NCI-H2196 (cell line): ENCODE measurements around the gene NR2F1.

Experiments
- DNase-seq: peaks from one replicate; lab custom pipeline; 2025; ENCODE audit not compliant: unreplicated experiment; lab: John Stamatoyannopoulos, UW

The NR2F1 gene

DNA sequence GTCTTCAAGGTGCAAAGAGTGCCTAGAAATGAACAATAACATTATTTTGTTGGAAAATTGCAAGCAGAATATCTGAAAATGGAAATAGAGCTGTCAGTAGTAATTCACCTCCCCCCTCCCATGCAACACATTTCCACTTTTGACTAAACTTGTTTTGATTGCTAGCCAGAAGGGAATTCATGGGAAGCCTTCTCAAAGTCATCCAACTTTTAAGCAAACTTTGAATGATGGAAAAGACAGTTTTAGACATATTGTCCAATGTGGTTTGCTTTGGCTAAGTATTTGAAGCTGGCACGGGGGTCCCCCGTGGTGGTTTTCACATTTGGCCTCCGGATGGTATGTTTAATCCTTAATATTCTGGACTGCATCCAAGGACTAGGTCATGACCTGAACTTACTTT, 7.5 kb downstream of the NR2F1 start:
- no peak for DNase-seq

DNA sequence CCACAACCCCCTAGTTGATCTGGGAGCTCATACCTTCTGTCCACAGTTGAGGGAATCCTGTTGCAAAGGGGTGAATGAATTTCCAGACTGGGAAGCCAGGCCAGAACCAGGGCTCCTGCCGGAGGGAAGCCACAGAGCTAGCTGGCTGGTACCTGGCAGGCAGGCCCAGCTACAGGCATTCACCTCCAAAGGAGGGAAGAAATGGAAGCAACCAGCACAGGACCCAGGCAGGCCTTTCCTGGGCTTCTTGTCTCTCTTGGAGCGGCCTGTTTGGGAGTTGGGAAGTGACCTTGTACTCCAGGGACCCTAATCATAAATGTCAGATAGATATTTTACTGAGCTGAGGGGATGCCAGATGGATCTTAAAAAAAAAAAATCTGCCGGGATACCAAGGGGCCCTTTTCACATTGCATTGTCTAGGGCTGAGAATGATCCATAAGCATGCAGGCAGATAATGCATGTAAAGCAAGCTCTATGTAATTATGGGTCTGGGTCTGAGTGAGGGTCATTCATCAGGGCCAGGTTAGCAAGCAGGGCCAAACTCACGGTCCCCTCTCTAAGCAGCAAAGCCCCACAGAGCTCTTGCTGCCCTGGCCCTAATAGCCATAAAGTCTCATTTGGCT, 8.4 kb downstream of the NR2F1 start:
- DNase-seq: no peak

DNA sequence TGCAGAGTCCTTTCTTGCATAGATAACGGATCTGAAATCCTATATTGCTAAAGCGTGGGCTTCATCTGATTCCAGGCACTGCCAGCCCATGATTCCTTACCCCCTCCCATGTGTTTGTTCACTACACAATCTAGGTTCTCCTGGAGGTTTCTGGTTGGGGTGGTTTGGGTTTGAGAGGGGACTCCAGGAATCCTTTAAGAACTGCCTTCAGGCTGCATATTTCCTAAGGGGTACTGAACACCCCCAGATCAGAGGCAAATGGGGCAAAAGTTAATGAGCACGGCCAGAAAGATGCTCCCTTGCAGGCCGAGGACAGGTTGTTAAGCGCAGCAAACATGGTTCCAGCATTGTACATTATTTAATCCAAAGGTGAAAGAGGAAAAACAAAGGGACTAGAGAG, 9.9 kb downstream of the NR2F1 start:
- no peak for DNase-seq

DNA sequence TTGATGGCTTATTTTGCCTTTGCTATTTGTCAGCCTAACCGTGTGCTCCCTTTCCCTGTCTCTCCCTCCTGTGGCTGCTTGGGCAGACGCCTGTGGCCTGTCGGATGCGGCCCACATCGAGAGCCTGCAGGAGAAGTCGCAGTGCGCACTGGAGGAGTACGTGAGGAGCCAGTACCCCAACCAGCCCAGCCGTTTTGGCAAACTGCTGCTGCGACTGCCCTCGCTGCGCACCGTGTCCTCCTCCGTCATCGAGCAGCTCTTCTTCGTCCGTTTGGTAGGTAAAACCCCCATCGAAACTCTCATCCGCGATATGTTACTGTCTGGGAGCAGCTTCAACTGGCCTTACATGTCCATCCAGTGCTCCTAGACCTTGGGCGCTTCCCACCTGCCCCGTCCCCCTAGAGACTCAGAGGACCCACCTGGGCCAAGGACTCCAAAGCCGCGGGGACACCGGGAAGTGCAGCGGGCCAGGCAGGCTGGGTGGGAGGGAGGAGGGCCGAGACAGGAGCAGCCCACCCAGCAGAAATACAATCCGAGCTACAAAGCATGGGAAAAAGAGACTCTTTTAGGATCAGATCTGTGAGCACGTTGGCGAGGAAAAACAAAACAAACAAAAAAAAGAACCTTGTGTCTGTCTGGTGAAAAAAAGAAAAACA, 10.6 kb downstream of the NR2F1 start:
- DNase-seq: no peak

DNA sequence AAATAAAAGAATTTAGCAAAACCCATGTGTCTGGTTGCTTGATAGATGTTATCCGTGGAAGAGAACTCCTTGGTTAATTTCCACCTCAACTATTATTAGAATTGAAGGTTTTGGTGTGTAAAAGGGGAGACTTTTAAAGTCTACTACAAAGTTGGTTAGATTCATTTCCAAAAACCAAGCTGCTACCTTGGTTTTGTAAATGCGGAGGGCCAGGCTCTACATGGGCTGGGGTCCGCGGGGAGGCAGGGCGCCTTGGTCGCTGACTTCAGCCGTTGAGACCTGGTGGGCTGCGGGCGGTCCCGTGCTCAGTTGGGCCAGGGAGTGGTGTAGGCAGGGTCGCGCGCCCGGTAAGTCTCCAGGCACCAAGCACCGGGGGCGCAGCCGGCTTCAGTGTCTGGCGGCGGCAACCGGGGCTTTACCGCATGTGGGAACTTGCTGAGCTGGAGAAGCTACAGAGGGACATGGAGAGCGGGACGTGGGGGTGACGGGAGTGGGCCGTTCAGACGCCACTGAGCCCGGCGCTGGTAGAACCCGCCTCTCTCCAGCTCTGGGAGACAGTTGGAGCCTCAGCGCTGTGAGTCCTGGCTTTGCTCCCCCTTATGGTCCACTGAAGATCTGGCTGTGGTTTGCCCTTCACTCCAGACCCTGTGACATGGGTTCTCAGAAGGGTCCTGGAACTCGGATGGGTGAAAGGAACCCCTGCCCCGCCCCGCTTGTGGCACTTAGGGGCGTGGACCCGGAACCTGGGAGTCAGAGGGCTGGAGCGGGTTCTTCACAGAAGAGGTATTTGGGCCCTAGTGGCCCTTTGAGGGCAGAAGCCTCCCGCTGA, 11.8 kb downstream of the NR2F1 start:
- no peak for DNase-seq

DNA sequence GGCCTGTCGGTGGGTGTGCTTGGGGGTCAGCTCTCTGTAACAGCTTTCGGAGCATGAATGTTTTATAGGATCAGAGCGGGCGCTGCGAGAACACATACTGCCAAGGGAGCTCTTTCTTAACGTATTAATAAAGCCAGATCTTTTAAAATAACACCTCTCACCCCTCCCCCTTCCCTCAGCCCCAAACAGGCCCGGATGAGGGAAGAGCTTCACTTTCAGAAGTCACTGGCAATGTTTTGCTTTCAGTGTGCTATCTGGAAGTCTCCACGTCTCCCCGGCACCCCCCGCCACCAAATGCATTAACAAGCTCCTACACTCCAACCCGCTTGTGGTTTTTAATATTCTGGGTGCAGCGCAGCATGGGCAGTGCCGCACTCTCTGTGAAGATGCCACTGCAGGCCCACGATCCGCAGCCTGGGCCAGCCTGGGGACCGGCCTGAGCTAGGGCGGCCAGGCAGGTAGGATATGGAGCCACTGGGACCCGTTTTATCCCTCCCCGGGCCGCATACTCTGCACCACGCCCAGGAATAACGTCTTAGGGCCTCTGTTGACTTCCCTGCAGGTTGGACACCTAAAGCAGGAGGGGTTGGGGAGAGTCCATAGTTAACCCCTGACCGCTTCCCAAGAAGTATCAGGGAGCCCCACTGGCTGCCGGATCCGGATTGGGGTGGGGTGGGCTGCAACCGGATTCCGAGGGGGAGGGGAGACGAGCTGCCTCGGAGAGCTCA, 12.6 kb downstream of the NR2F1 start:
- no peak for DNase-seq

DNA sequence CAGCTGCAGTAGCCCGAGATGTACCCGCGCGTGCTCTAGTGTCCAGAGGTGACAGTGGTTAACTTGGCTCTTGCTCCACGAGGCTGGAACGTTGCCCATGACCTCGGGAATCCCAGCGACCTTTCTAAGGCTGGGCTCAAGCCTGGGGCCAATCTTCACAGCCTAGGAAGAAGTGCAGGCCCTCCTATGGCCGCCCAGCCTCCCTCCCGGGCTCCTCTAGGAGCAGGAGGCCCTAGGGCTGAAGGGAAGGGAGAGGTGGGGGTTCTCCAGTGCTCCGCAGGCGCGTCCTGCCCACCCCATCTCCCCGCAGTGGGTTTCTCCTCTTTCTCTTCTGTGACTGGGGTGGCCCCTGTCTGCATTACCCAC, 13.3 kb downstream of the NR2F1 start:
- DNase-seq: no peak

DNA sequence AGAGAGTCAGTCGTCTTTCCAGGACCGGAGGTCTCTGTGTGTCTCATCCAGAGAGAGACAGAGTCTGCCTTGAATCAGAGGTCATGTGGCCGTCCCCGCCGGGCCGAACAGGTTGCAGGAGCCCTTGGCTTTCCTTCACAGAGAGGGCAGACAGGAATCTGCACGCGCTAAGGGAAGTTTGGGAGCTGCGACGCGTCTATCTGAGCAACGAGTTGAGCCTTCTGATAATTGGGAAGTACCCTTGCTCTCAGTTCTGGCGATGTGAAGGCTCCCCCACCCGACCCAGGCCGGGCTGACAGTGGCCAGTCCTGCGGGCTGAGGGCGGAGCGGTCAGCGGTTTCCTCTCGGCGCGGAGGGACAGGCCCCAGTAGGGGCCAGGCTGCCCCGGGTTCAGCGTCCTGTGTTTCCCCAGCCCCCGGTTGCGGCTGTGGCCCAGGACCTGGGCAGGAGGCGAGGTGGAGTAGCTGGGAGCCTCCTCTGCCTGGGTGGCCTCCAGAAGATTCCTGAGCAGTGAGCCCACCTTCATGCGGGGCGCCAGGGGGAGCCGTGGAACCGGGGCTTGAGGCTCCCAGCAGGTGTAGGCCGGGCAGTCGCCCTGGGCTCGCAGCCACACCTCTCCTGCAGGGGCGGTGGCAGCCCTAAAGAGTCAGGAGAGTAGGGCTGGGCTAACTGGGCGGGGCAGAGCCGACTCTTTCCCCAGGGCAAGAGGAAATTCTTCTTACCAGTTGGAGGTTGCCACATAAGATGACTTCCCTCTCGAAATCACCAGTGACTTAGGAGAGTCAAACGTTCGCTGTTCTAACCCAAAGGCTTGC, 13.9 kb downstream of the NR2F1 start:
- DNase-seq: no peak

DNA sequence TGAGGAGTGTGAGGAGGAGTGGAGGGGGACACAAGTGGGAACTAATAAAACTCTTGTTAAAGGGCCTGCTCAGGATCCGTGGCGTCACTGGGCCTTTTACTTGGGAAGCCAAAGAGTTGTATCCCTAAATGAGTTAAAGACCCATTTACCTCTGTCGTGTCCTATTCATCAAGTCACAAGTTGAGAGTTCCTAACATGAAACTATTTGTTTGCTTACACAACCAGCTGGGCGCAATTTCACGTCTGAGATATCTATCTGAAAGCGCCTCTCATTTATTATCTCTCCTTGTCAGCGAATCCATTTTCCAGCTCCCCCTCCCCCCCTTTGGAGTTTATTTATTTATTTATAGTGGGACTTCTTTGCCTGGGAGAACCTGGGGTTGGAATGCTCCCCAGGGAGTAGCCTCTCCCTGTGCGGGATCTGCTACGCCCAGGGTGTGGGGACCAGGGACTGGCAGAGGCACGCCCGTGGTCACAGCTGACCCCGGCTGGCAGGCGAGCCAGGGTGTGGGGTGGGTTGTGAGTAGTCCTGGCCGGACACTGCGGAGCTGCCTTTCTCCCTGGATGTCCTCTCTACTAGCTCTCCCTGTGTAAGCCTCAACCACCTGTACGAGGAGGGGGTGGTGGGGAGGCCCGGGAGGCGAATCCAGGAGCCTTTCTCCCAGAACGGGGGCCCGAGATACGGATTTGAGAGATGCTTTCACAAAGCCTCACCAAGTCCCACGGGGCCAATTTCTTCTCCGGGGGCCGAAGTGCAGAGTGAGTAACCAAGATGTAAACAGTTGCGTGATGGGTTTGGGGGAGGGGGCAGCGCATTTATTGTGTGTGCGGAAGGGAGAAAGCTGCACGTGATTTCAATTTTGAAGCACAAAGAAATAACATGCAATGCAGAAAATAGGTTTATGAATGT, 15.3 kb downstream of the NR2F1 start:
- DNase-seq: no peak

DNA sequence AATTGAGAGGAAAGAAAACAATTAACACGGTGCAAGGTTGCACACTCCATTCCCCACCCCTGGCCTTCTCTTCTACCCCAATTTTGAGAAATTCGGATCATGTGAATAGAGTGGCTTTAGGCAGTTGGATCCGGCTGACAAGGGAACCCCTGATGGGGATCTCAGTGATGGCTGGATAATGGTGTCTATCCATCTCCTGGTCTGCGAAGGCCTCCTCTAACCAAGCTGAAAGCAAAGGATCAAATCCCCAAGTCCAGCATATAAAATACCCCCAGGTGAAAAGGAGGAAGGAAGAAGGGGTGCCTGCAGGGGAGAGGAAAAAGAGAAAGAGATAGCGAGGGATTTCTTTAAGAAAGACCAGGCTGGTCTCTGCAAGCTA, 16.0 kb downstream of the NR2F1 start:
- DNase-seq: no peak

DNA sequence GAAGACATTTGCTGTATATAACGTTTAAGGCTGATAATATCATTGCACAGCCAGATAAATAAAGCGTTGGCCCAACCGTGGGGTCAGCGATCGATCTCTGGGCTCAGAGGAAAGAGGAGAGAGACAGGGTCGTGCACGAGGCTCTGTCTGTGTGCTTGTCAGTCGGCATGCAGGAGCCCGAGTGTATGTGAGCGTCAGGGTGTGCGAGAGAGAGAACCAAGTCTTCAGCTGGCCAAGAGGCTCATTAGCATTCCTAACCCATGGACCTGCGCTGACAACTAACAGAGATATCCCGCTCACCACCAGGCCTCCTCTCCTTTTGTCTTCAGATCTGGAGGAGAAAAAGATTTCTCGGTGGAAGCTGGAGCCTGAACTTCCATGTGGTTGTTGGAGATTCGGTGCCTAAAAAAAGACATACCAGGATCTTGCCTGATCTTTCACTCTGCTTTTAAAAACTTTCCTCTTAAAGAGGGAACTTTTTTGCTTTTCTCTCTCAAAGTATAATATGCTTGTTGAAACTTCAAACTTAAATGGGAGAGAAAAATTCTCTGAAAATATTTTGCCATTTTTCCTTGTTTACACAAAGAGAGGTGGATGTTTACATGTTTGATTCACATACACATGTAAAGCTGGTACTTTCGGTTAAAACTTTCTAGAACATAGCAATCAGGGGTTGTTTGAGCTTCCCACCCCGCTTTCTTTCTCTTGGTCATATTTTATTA, 16.5 kb downstream of the NR2F1 start:
- no peak for DNase-seq

DNA sequence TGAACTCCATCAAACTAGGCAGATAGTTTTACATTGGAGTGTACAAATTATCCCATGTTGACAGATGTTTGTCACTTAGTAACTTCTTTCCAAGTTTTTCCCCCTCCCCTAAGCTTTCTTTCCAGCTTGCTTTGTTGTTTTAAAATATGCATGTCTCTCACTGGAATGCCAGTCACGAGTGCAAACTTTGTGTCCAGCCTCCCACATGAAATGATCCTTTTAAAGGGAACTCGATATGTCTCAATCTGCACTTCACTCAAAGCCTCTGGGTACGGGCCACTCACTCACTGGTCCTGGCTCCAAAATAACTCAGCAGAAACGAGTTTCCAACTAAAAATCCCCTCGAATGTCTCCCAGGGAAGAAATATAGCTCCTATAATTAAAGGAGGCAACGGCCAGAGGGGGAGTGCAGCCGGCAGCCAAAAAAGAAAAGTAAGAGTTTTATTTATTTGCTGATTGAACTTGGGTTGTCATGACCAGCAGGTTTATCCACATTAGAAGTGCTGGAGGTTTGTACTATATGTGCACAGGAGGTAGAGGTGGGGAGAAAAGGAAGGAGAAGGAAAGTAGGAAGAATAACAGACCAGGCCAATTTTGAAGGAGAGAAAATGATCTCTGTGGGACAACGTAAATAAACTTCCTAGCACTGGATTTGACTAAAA, 17.5 kb downstream of the NR2F1 start:
- no peak for DNase-seq

DNA sequence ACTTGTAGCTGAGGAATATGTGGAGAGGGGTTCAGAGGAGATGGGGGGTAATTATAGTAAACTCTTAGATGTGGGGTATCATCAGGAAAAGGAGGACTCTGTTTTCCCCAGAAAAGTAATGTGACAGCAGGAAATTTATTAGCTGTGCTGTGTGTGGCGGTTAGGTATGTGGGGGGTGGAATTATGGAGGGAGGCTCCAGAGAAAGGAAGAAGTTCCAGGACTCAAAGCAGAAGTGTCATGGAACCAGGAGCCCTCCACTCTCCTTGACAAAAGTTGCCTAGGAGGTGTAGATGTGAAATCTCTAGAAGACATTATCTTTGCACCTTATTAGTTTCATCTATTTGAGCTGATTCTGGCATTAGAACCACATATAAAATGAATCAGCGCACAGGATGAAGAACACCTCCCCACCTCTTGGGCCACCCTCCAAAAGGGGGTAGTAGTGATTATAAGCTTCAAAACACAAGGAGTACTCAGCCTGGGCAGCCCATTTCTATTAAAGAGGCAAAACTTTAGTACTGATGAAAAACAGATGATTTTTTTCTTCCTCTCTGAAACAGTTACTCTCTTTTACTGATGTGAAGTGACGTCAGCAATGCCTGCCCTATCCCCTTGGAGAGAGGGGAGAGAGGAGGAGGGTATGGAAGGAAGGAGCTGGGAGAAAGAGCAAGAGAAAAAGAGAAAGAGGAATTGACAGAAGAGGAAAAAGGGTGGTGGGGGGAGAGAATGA, 18.2 kb downstream of the NR2F1 start:
- no peak for DNase-seq

DNA sequence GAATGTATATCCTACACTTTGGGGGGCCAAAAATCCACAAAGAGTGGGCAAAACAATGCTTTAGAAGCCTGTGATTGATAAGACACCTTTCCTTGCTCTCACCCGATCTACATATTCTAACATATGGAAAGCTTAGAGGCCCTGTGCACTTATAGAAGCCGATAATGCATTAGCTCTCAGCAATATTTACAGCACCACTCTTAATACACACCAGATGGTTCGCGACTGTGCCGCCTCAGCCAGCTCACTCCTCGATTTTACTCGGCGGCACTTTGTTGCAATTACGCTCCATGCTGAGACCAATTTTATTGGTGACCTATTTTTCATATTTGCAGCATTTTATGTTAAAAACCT, 18.8 kb downstream of the NR2F1 start:
- DNase-seq: no peak

DNA sequence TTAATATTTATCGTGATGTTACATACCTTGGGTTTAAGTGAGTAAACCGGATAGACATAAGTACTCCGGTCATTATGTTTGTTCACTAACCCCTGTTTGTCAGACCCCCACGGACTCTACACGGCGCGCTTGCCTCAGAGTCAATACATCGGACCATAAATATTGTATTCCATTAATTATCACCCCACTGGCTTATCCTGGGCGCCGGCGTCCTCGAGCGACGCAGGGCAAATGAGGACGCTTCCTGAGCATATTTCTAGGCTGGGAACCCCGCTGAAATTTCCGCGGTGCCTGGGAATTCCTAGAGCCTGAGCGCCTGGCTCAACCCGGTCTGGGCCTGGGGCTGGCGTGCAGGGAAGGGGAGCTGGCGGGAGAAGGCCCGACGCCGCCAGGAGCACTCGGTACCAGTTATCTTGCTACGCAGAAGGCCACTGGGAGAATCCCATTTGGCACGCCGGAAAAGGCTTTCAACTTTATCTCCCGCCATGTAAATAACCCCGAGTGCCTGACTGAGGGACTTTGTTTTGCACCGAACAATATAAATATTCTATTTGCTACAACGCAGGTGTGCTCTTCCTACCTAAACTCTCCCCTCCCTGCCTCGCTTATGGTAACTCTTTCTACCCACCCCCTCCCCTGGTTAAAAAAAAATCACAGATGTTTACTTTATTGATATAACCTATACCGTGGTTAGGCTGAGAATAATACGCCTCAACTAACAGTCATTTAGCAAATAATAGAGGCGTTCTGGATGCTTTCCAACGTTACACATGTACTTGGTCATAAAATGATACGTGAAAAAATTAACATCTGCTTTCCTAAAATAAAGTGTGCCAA, 19.4 kb downstream of the NR2F1 start:
- DNase-seq: no peak

DNA sequence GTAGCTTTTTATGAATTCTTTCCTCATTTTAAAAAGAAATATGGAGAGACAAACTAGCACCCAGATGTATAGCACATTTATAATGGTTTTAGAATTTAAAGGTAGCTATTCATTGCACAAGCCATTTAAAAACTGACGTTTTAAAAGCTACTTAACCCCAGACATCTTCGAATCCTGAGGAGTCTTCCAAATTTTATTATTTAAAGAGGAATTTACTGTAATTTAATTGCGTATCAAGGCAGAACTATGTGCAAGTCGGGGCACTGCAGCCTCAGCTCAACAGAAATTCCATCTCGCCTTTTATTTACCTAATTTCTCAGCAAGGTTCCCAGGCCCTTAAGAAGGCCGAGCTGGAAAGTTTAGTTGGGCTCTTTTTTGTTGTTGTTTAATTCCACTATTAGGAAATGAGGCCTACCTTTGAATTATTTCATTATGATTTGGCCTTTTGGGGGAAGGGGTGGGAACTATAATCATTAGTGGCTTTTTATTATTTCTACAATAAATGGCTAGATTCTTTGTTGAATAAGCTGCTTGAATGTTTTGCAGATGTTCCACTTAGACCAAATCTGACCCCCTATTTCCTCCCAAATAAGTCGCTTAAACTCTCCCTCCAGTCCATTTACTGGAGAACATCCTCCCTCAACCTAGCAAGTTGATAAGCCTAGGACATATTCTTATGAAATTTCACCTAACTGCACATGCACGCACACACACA, 20.2 kb downstream of the NR2F1 start:
- no peak for DNase-seq
